Smooth muscle cell (in vitro differentiated cells): ENCODE results near the gene AFAP1L1. TPM values are rescaled to one million over a fixed set of nuclear protein-coding genes. Genes with fewer than 3 reads are reported as not detected.

Experiments
- DNase-seq: peaks from one replicate; lab custom pipeline; 2025; ENCODE audit not compliant: unreplicated experiment; lab: John Stamatoyannopoulos, UW
- H2AFZ ChIP-seq: fragments of 200-600 bp; sonication (generic); 2 replicates; pipeline ENCODE4 v1.6.0; 2016; ENCODE audit warnings: antibody characterized with exemption, low read depth, mild to moderate bottlenecking
- H3F3A ChIP-seq: fragments of 200-600 bp; sonication (generic); 2 replicates; pipeline ENCODE4 v1.6.0; 2017; ENCODE audit warnings: antibody characterized with exemption, low read depth
- H3K27ac ChIP-seq: fragments of 200-600 bp; sonication (generic); 2 replicates; pipeline ENCODE4 v1.5.1; 2016; ENCODE audit warnings: low read depth, mild to moderate bottlenecking
- H3K27me3 ChIP-seq: fragments of 200-600 bp; sonication (generic); 2 replicates; pipeline ENCODE4 v1.6.1; 2016; ENCODE audit warnings: low read depth, mild to moderate bottlenecking
- H3K36me3 ChIP-seq: fragments of 200-600 bp; sonication (generic); 2 replicates; pipeline ENCODE4 v1.5.1; 2016; ENCODE audit warnings: low read depth
- H3K4me1 ChIP-seq: fragments of 200-600 bp; sonication (generic); 2 replicates; pipeline ENCODE4 v1.5.1; 2016; ENCODE audit warnings: low read depth
- H3K4me2 ChIP-seq: fragments of 200-600 bp; sonication (generic); 2 replicates; pipeline ENCODE4 v1.6.0; 2016; ENCODE audit warnings: mild to moderate bottlenecking
- H3K4me3 ChIP-seq: fragments of 200-600 bp; sonication (generic); 2 replicates; pipeline ENCODE4 v1.5.1; 2016; ENCODE audit warnings: mild to moderate bottlenecking
- H3K79me2 ChIP-seq: fragments of 200-600 bp; sonication (generic); 2 replicates; pipeline ENCODE4 v1.6.0; 2016; ENCODE audit warnings: low read depth, mild to moderate bottlenecking
- H3K9ac ChIP-seq: fragments of 200-600 bp; sonication (generic); 2 replicates; pipeline ENCODE4 v1.6.0; 2016; ENCODE audit warnings: low read depth
- H3K9me3 ChIP-seq: fragments of 200-600 bp; sonication (generic); replicated peaks from 2 replicates; pipeline ENCODE4 v1.5.1; 2016; ENCODE audit warnings: low read depth
- H4K20me1 ChIP-seq: fragments of 200-600 bp; sonication (generic); 2 replicates; pipeline ENCODE4 v1.6.0; 2016; ENCODE audit warnings: low read depth
- CTCF ChIP-seq: fragments of 200-600 bp; sonication (generic); IDR thresholded peaks from 2 replicates; pipeline ENCODE4 v1.5.1; 2017; ENCODE audit warnings: borderline replicate concordance, mild to moderate bottlenecking, antibody characterized with exemption; ENCODE audit not compliant: insufficient read depth, poor library complexity, severe bottlenecking
- WGBS: methylation state at CpG from one replicate; pipeline ENCODE4 v1.1.7; 2016; ENCODE audit warnings: low lambda C conversion rate; 5-methylcytosine and 5-hydroxymethylcytosine counted together
- polyA plus RNA-seq: library from polyadenylated mRNA; unstranded; fragments of >200 nt; fragmentation: Nextera tagmentation; extraction: Ambion mirVana; gene quantifications from 2 replicates; pipeline ENCODE4 v1.2.1, GENCODE V29; 2016
- total RNA-seq: library from RNA; depleted of rRNA; stranded (reverse); fragments of >200 nt; gene quantifications from 2 replicates; pipeline ENCODE4 v1.2.3, GENCODE V29; 2014

Gene AFAP1L1
- total and polyA plus RNA-seq, 2 experiments from 2014 or later: 0.59 to 2.3 TPM

GRCh38 chr5:149315753-149316152 lies 44.1 kb downstream of the AFAP1L1 start:
- no peak overlapping the region for H2AFZ ChIP-seq
- H3K9ac ChIP-seq: no peak overlapping the region
- no peaks in the 10 kb centered on the region for H3K36me3 ChIP-seq
- peaks cover 11% of the 10 kb centered on the region for H3F3A ChIP-seq
- H3K4me1 ChIP-seq: peaks cover 4% of the 10 kb centered on the region
- no peaks in the 10 kb centered on the region for H4K20me1 ChIP-seq
- H3K4me3 ChIP-seq: no peak overlapping the region
- TF ChIP-seq CTCF: no peak
- no peaks in the 10 kb centered on the region for H3K9me3 ChIP-seq
- H3K27ac ChIP-seq: no peak overlapping the region
- DNase-seq: no peak
- H3K79me2 ChIP-seq: no peaks in the 10 kb centered on the region
- WGBS: 93% methylated on average over 6 of the region's 6 CpGs
- H3K27me3 ChIP-seq: peaks cover 2% of the 10 kb centered on the region
- no peak overlapping the region for H3K4me2 ChIP-seq

- Histone ChIP-seq H3K4me2 (no peak overlapping the region), H2AFZ (no peak overlapping the region), H3K4me3 (no peak overlapping the region), H3F3A (peaks cover 16% of the 10 kb centered on the region), H3K79me2 (no peaks in the 10 kb centered on the region), H3K4me1 (peaks cover 11% of the 10 kb centered on the region), H4K20me1 (no peaks in the 10 kb centered on the region), H3K27me3 (peaks cover 2% of the 10 kb centered on the region), H3K36me3 (no peaks in the 10 kb centered on the region), H3K9ac (no peak overlapping the region), H3K27ac (no peak overlapping the region), H3K9me3 (no peaks in the 10 kb centered on the region)
- no peak for DNase-seq
- peak; percentile 68 for TF ChIP-seq CTCF
- WGBS: 89% methylated on average over 14 of the region's 14 CpGs
Measured at GRCh38 chr5:149317281-149318048, 45.8 kb downstream of the AFAP1L1 start.

GRCh38 chr5:149319174-149319573 lies 47.5 kb downstream of the AFAP1L1 start:
- H3K4me3 ChIP-seq: no peak overlapping the region
- H3K27ac ChIP-seq: no peak overlapping the region
- H3K36me3 ChIP-seq: no peaks in the 10 kb centered on the region
- peaks cover 11% of the 10 kb centered on the region for H3K4me1 ChIP-seq
- H3K79me2 ChIP-seq: no peaks in the 10 kb centered on the region
- no peak overlapping the region for H2AFZ ChIP-seq
- H3K27me3 ChIP-seq: no peaks in the 10 kb centered on the region
- no peak for TF ChIP-seq CTCF
- H3K9ac ChIP-seq: no peak overlapping the region
- DNase-seq: no peak
- no peak overlapping the region for H3K4me2 ChIP-seq
- no peaks in the 10 kb centered on the region for H4K20me1 ChIP-seq
- 97% methylated on average over 3 of the region's 3 CpGs for WGBS
- no peaks in the 10 kb centered on the region for H3K9me3 ChIP-seq
- H3F3A ChIP-seq: peaks cover 16% of the 10 kb centered on the region
